Epidermal melanocyte (primary cell): Measurements from ENCODE around the gene BICD1.

Source experiments
- DNase-seq: peaks from one replicate; pipeline ENCODE4 v3.0.0; 2011; ENCODE audit warnings: low spot score; ENCODE audit not compliant: insufficient read length

Gene BICD1

DNA sequence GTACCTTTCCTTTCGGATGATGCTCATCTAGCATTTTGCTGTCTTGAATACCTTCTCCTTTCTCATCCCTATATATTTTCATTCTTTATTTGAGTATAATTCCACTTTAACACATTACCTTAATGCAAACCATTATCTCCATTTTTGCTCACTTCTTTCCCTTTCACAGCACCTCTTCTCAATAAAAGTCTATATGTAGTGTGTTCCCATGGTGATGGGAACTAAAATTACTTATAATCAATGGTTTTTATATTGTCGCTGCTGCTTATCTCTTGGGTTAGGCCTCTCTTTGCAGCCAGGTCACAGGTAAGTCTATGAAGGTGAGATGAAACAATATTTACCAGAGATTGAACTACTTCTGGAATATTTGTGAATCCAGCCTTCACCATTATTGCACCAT, 171.1 kb downstream of the BICD1 start:
- no peak for DNase-seq

DNA sequence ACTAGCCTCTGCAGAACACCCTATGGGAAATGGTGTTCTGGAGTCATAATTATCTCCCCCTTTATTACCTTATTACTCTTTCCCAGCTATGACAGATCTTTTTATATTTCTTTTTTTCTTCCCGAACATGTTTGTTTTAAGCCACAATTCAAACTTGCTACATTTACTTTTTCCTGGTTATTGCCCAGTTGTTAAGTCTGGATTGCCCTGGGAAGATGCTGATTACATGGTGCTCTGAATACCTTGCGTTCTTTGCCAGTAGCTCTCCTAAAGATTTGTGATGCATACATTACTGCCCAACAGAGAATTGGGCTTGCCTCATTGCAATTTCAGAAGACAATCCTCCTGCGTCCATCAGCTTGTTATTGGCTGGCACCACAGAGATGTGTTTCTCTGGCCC, 174.5 kb downstream of the BICD1 start:
- no peak for DNase-seq

- no peak for DNase-seq
Measured at GRCh38 chr12:32284561-32284960, 177.9 kb downstream of the BICD1 start.

GRCh38 chr12:32285021-32285420, 178.4 kb downstream of the BICD1 start:
- no peak for DNase-seq

DNA sequence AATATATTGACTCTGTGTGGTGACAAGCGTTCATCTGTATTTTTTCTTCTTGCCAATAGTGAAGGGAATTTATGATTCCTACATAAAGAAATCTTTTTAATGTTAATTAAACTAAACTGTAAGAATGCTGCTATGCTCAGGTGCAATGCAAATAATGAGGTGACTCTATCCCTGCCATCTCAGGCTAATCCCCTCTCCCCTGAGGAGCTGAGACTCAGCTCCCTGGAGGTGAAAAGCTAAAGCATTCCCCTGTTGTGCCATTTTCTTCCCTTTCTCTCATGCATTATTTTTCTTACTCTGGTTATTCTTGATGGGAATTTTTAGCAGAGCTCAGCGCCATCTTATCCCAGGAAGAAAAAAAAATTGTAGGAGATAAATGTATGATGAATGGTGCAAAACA, 178.8 kb downstream of the BICD1 start:
- no peak for DNase-seq

GRCh38 chr12:32290411-32290810, 183.8 kb downstream of the BICD1 start:
- DNase-seq, result no peak

DNA sequence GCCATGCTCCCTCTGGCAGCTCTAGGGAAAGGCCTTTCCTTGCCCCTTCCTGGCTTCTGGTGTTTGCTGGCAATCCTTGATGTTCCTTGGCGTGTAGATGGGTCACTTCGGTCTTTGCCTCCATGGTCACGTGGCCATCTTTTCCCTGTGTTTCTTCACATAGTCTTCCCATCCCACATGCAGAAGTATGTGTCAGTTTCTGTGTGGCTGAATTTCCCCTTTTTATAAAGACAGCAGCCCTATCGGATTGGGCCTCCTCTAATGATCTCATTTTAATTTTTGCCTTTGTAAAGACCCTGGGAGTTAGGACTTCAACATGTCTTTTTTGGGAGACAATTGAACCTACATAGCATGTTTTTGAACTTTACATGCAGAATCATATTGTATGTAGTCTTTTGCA, 185.5 kb downstream of the BICD1 start:
- DNase-seq, result no peak

GRCh38 chr12:32293808-32294419, 187.3 kb downstream of the BICD1 start:
- DNase-seq, result no peak

DNA sequence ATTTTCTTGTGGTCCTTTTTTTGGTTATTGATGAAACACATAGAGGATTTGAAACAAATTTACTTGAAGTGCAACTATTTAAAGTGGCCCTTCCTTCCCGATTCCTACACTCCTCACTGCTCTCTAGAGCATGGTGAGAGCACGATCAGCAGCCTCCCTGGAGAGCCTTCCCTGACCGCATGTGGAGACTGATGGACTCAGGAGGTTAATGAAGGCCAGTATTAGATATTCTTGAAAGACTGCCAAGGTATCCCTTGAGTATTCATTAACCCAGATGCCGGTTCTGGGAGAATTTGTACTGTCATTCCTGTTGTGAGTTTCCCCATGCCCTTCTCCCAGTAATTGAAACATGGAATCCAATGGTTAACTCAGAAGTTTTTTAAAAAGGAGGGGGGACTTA, 189.9 kb downstream of the BICD1 start:
- no peak for DNase-seq

GRCh38 chr12:32298917-32299316, 192.3 kb downstream of the BICD1 start:
- DNase-seq, result no peak

DNA sequence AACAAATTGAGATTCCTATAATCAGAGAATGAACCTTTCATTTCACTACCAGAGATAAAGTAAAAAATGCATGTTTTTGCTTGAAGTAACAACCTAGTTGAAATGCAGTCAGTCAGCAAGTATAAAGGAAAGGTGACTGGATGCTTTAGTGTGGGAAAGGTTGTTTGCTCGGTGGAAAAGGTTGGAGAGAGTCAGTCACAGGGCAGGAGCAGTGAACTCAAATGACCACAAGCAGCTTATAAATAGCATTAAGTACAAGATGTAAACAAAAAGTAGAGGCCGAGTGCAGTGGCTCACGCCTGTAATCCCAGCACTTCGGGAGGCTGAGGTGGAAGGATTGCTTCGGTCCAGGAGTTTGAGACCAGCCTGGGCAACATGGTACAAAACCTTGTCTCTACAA, 194.6 kb downstream of the BICD1 start:
- no peak for DNase-seq

- DNase-seq, result no peak
Measured at GRCh38 chr12:32302218-32303173, 195.8 kb downstream of the BICD1 start.

GRCh38 chr12:32303174-32303549, 196.5 kb downstream of the BICD1 start:
- DNase-seq, result no peak

GRCh38 chr12:32305163-32305562, 198.5 kb downstream of the BICD1 start:
- DNase-seq, result no peak

DNA sequence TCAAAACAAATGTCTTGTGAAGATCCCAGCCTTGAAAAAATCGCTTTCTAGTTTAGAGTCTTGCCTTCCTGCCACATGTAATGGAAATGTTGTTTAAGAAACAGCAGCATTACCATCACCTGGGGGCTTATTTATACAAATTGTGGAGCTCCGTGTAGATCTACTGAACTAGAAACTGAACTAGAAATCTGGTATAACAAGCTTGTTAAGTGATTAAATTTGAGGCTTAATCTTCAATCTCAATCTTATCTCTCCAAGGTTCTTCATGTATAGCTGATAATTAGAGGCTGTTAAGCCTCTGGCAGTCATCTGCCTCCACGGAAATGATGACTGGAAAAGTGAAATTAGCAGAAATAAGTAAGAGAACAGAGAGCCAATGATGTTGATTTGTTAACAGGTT, 200.7 kb downstream of the BICD1 start:
- no peak for DNase-seq

- no peak for DNase-seq
Measured at GRCh38 chr12:32309811-32310736, 203.4 kb downstream of the BICD1 start.

- DNase-seq, result no peak
Measured at GRCh38 chr12:32312049-32312670, 205.5 kb downstream of the BICD1 start.

- DNase-seq, result no peak
Measured at GRCh38 chr12:32322354-32322753, 215.7 kb downstream of the BICD1 start.

DNA sequence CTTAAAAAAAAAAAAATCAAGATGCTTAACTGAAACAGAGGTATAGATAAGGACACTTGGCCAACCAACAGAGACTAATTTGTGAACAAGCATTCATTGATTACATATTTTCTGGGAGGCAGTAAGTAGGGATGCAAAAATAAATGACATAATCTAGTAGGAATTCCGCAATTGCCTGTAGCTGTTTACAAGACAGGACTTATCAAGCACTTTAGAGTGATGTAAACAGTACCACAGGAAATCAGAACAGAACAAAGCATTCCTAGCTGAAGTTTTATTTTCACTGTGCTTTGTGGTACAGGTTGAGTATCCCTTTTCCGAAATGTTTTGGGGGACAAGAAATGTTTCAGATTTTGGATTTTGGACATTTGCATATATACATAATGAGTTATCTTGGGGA, 224.5 kb downstream of the BICD1 start:
- DNase-seq, result no peak

- no peak for DNase-seq
Measured at GRCh38 chr12:32332446-32332845, 225.8 kb downstream of the BICD1 start.

- DNase-seq, result no peak
Measured at GRCh38 chr12:32334371-32334777, 227.7 kb downstream of the BICD1 start.
